AG04449 (cell line): ENCODE data around the gene OR2T6.
"Not testable (repeated sequence)": the region's sequence is repeated elsewhere in the genome, so short reads cannot be mapped to it uniquely, and the experiment has no call there.

ENCODE experiments used
- CTCF ChIA-PET: fragments of 350-600 bp; formaldehyde crosslinking; extraction: SDS; loops from one replicate; lab custom pipeline; 2021; ENCODE audit warnings: antibody characterized with exemption; lab: Yijun Ruan, JAX
- POLR2A ChIA-PET: fragments of 400-600, 350-600 bp; formaldehyde crosslinking; extraction: SDS; loops from one replicate; lab custom pipeline; 2020; ENCODE audit warnings: antibody characterized with exemption, inconsistent platforms; lab: Yijun Ruan, JAX
- DNase-seq: peaks from one replicate; pipeline ENCODE4 v3.0.0-alpha.2; 2010; ENCODE audit warnings: low read depth, low spot score
- H3K4me3 ChIP-seq: 2 replicates; pipeline ENCODE4 v1.5.1; 2011; ENCODE audit warnings: low read depth, mild to moderate bottlenecking, control low read depth, low read length
- CTCF ChIP-seq: IDR thresholded peaks from one replicate; pipeline ENCODE4 v1.5.1; 2011; ENCODE audit warnings: mild to moderate bottlenecking, moderate library complexity, low read length, control low read depth, inconsistent platforms; ENCODE audit not compliant: insufficient read depth; ENCODE audit errors: missing control alignments

Gene OR2T6

GRCh38 chr1:248402748-248403147 is 27.2 kb downstream of the OR2T6 start, which contains the start of gene OR2T1:
TSS of gene OR2T1 (plus strand) at chr1:248403048. CDS start at chr1:248406148, 3,100 bp downstream.
- POLR2A ChIA-PET: no interaction called here
- CTCF ChIA-PET: no interaction called here
- DNase-seq: no peak
- H3K4me3 ChIP-seq: no peak within 1 kb of the TSS
- no peak for TF ChIP-seq CTCF

GRCh38 chr1:248404024-248404423 is 28.5 kb downstream of the OR2T6 start:
- TF ChIP-seq CTCF: no peak
- H3K4me3 ChIP-seq: no peak overlapping the region
- ChIA-PET POLR2A (no interaction called here), CTCF (no interaction called here)
- DNase-seq: no peak

- POLR2A ChIA-PET: no interaction called here
- no peak for DNase-seq
- H3K4me3 ChIP-seq: no peak overlapping the region
- TF ChIP-seq CTCF: no peak
- CTCF ChIA-PET: no interaction called here
Observed at GRCh38 chr1:248406721-248407692, 31.5 kb downstream of the OR2T6 start.

- TF ChIP-seq CTCF: no peak
- no peak overlapping the region for H3K4me3 ChIP-seq
- DNase-seq: no peak
- CTCF ChIA-PET: no interaction called here
- POLR2A ChIA-PET: no interaction called here
Observed at GRCh38 chr1:248416226-248416625, 40.7 kb downstream of the OR2T6 start.

- DNase-seq: no peak
- ChIA-PET CTCF (no interaction called here), POLR2A (no interaction called here)
- TF ChIP-seq CTCF: no peak
- H3K4me3 ChIP-seq: no peak overlapping the region
Observed at GRCh38 chr1:248417854-248418253, 42.3 kb downstream of the OR2T6 start.

- DNase-seq: no peak
- POLR2A ChIA-PET: no interaction called here
- CTCF ChIA-PET: no interaction called here
- TF ChIP-seq CTCF: no peak
- no peak overlapping the region for H3K4me3 ChIP-seq
Observed at GRCh38 chr1:248421384-248421783, 45.8 kb downstream of the OR2T6 start.

GRCh38 chr1:248427526-248428191 is 52.1 kb downstream of the OR2T6 start:
- CTCF ChIA-PET, H3K4me3 ChIP-seq, POLR2A ChIA-PET, DNase-seq: not testable (repeated sequence)

- H3K4me3 ChIP-seq, DNase-seq, POLR2A ChIA-PET, CTCF ChIA-PET: not testable (repeated sequence)
Observed at GRCh38 chr1:248428192-248428533, 52.6 kb downstream of the OR2T6 start.

GRCh38 chr1:248431683-248432082 is 56.1 kb downstream of the OR2T6 start:
- CTCF ChIA-PET, H3K4me3 ChIP-seq, DNase-seq, POLR2A ChIA-PET: not testable (repeated sequence)

GRCh38 chr1:248432201-248432600 is 56.7 kb downstream of the OR2T6 start:
- DNase-seq, CTCF ChIA-PET, H3K4me3 ChIP-seq, POLR2A ChIA-PET: not testable (repeated sequence)
